UCSD-AML1 (cell line): ENCODE data around the gene CAPN11.

Source experiments
- DNase-seq: peaks from one replicate; lab custom pipeline; 2025; ENCODE audit not compliant: unreplicated experiment; lab: John Stamatoyannopoulos, UW

CAPN11 gene

GRCh38 chr6:44154067-44154466 lies 4.6 kb upstream of the CAPN11 start:
- no peak for DNase-seq

GRCh38 chr6:44156494-44157151 lies 2.0 kb upstream of the CAPN11 start:
- no peak for DNase-seq

- no peak for DNase-seq
Measured at GRCh38 chr6:44157152-44157521, 1.5 kb upstream of the CAPN11 start.

- DNase-seq = no peak
Measured at GRCh38 chr6:44161997-44162338, 3.3 kb downstream of the CAPN11 start.

GRCh38 chr6:44162876-44163625 lies 4.4 kb downstream of the CAPN11 start:
- DNase-seq = no peak

GRCh38 chr6:44166116-44166515 lies 7.5 kb downstream of the CAPN11 start:
- no peak for DNase-seq

GRCh38 chr6:44166591-44167184 lies 8.1 kb downstream of the CAPN11 start:
- DNase-seq = peak; percentile 78

- DNase-seq = no peak
Measured at GRCh38 chr6:44167567-44167966, 8.9 kb downstream of the CAPN11 start.

GRCh38 chr6:44169154-44169553 lies 10.5 kb downstream of the CAPN11 start:
- no peak for DNase-seq

GRCh38 chr6:44169886-44170570 lies 11.4 kb downstream of the CAPN11 start:
- no peak for DNase-seq

GRCh38 chr6:44171899-44172546 lies 13.4 kb downstream of the CAPN11 start:
- DNase-seq = no peak

- peak; percentile 80 for DNase-seq
Measured at GRCh38 chr6:44172731-44173500, 14.3 kb downstream of the CAPN11 start.

- DNase-seq = peak; percentile 64
Measured at GRCh38 chr6:44176130-44176761, 17.6 kb downstream of the CAPN11 start.

- peak; percentile 60 for DNase-seq
Measured at GRCh38 chr6:44176762-44177509, 18.3 kb downstream of the CAPN11 start.

- DNase-seq = no peak
Measured at GRCh38 chr6:44177691-44178423, 19.2 kb downstream of the CAPN11 start.

GRCh38 chr6:44178424-44179071 lies 19.9 kb downstream of the CAPN11 start:
- no peak for DNase-seq

GRCh38 chr6:44179072-44179536 lies 20.5 kb downstream of the CAPN11 start:
- DNase-seq = no peak

GRCh38 chr6:44179648-44180047 lies 21.0 kb downstream of the CAPN11 start:
- DNase-seq = no peak
